Neuronal stem cell (in vitro differentiated cells): Measurements from ENCODE around the gene MCUR1.
"Not testable (repeated sequence)": the region's sequence is repeated elsewhere in the genome, so short reads cannot be mapped to it uniquely, and the experiment has no call there.

ENCODE experiments used
- DNase-seq: peaks from one replicate; pipeline ENCODE4 v3.0.0-alpha.2; 2013; ENCODE audit warnings: low spot score
- H2AFZ ChIP-seq: one replicate; pipeline ENCODE4 v1.6.1; 2013; ENCODE audit warnings: mild to moderate bottlenecking, low read length, inconsistent platforms
- H2AK5ac ChIP-seq: 2 replicates; pipeline ENCODE4 v1.6.1; 2013; ENCODE audit warnings: low read depth, mild to moderate bottlenecking, inconsistent platforms, low read length, moderate library complexity, mixed read lengths
- H2BK120ac ChIP-seq: 2 replicates; pipeline ENCODE4 v1.6.1; 2013; ENCODE audit warnings: low read depth, mild to moderate bottlenecking, inconsistent platforms, low read length, moderate library complexity, mixed read lengths
- H2BK12ac ChIP-seq: one replicate; pipeline ENCODE4 v1.6.1; 2013; ENCODE audit warnings: low read length, inconsistent platforms
- H2BK15ac ChIP-seq: 2 replicates; pipeline ENCODE4 v1.6.1; 2013; ENCODE audit warnings: mild to moderate bottlenecking, low read length, inconsistent platforms, mixed read lengths
- H2BK5ac ChIP-seq: one replicate; pipeline ENCODE4 v1.6.1; 2013; ENCODE audit warnings: inconsistent platforms, mild to moderate bottlenecking, low read length, moderate library complexity
- H3K14ac ChIP-seq: one replicate; pipeline ENCODE4 v1.6.1; 2013; ENCODE audit warnings: low read length, inconsistent platforms
- H3K18ac ChIP-seq: 2 replicates; pipeline ENCODE4 v1.6.1; 2013; ENCODE audit warnings: low read length, inconsistent platforms
- H3K23ac ChIP-seq: 2 replicates; pipeline ENCODE4 v1.6.1; 2013; ENCODE audit warnings: low read depth, mild to moderate bottlenecking, mixed read lengths, low read length, inconsistent platforms; ENCODE audit not compliant: poor library complexity
- H3K27ac ChIP-seq: replicated peaks from 3 replicates; pipeline ENCODE4 v1.5.1; 2013; ENCODE audit warnings: low read length, inconsistent platforms
- H3K27me3 ChIP-seq, 3 experiments: 2 replicates each; pipeline ENCODE4 v1.6.1; 2013; ENCODE audit warnings: low read length in 3 of 3, mild to moderate bottlenecking in 2 of 3, inconsistent platforms in 1 of 3, low read depth in 1 of 3, mixed read lengths in 1 of 3, moderate library complexity in 1 of 3; ENCODE audit not compliant: control insufficient read depth in 3 of 3, insufficient read depth in 3 of 3
- H3K36me3 ChIP-seq, 2 donors: replicated peaks in 1 of 2; 2 replicates each; pipeline ENCODE4 v1.6.1; 2013; ENCODE audit warnings: low read length in 2 of 2; ENCODE audit not compliant: control insufficient read depth in 2 of 2, insufficient read depth in 2 of 2
- H3K4ac ChIP-seq: 2 replicates; pipeline ENCODE4 v1.6.1; 2013; ENCODE audit warnings: inconsistent platforms, mild to moderate bottlenecking, low read length, moderate library complexity
- H3K4me1 ChIP-seq, 2 donors: 1 replicate in 1 of 2; 2 replicates in 1 of 2; pipeline ENCODE4 v1.6.1; 2013; ENCODE audit warnings: low read length in 2 of 2, low read depth in 1 of 2; ENCODE audit not compliant: control insufficient read depth in 2 of 2, insufficient read depth in 1 of 2
- H3K4me2 ChIP-seq: one replicate; pipeline ENCODE4 v1.6.1; 2013; ENCODE audit warnings: mild to moderate bottlenecking, low read length, inconsistent platforms; ENCODE audit not compliant: insufficient read depth, poor library complexity, severe bottlenecking
- H3K4me3 ChIP-seq, 2 donors: 2 replicates each; pipeline ENCODE4 v1.5.1; 2013; ENCODE audit warnings: low read length in 2 of 2, mild to moderate bottlenecking in 2 of 2, inconsistent platforms in 1 of 2, moderate library complexity in 1 of 2
- H3K79me1 ChIP-seq: one replicate; pipeline ENCODE4 v1.6.1; 2013; ENCODE audit warnings: low read depth, mild to moderate bottlenecking, inconsistent platforms, low read length, moderate library complexity
- H3K9ac ChIP-seq: one replicate; pipeline ENCODE4 v1.6.1; 2013; ENCODE audit warnings: mild to moderate bottlenecking, low read depth, low read length, inconsistent platforms; ENCODE audit not compliant: poor library complexity
- H3K9me3 ChIP-seq, 2 donors: replicated peaks in 1 of 2; 2 replicates each; pipeline versions ENCODE3 to v1.6.1; 2013; ENCODE audit warnings: low read length in 2 of 2, mild to moderate bottlenecking in 2 of 2, inconsistent platforms in 1 of 2, low read depth in 1 of 2, mixed read lengths in 1 of 2, moderate library complexity in 1 of 2; ENCODE audit not compliant: control insufficient read depth in 2 of 2, insufficient read depth in 1 of 2
- H4K8ac ChIP-seq: one replicate; pipeline ENCODE4 v1.6.1; 2013; ENCODE audit warnings: low read depth, mild to moderate bottlenecking, inconsistent platforms, low read length, moderate library complexity
- H4K91ac ChIP-seq: one replicate; pipeline ENCODE4 v1.6.1; 2013; ENCODE audit warnings: low read length, low read depth, mild to moderate bottlenecking, inconsistent platforms; ENCODE audit not compliant: poor library complexity
- WGBS, 2 donors: extraction: QIAGEN DNeasy Blood & Tissue Kit; methylation state at CpG; one replicate each; pipeline ENCODE4 v1.1.7; 2013; ENCODE audit warnings: missing lambda C conversion rate in 2 of 2, mixed read lengths in 1 of 2; ENCODE audit not compliant: insufficient read length in 2 of 2, insufficient replicate concordance in 1 of 2; ENCODE audit errors: extremely low coverage in 2 of 2; 5-methylcytosine and 5-hydroxymethylcytosine counted together

The MCUR1 gene

DNA sequence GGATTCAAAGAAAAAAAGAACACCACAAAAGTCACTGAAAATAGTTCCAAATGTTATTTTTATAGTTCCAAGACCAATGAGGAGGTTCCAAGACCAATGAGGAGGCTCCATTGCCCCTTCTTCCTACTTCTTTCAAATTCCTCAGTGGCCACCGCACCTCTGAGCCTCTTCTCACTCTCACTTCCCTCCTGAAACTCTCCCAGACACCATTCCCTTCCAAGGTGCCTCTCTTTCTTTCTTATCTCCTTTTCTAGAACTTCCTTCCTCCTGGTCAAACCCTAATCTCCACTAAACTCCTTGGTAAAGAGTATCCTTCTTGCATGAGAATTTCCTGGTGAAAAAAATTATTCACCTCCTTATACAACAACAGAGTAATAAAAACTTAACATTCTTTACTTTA lies 20.4 kb upstream of the MCUR1 start:
- H2BK15ac ChIP-seq, result no peak overlapping the region
- no peak overlapping the region for H2BK5ac ChIP-seq
- H3K79me1 ChIP-seq, result no peaks in the 10 kb centered on the region
- no peak overlapping the region for H2BK120ac ChIP-seq
- H3K18ac ChIP-seq, result no peak overlapping the region
- H3K9me3 ChIP-seq, result no peaks in the 10 kb centered on the region
- H3K36me3 ChIP-seq, result no peaks in the 10 kb centered on the region
- H2AK5ac ChIP-seq, result no peak overlapping the region
- no peak overlapping the region for H3K4me3 ChIP-seq
- H4K91ac ChIP-seq, result no peak overlapping the region
- DNase-seq, result no peak
- H3K4me2 ChIP-seq, result no peak overlapping the region
- no peak overlapping the region for H4K8ac ChIP-seq
- no peak overlapping the region for H3K14ac ChIP-seq
- peaks cover 0 to 2% (median 0%) of the 10 kb centered on the region in 3 experiments for H3K27me3 ChIP-seq
- H3K9ac ChIP-seq, result no peak overlapping the region
- no peak overlapping the region for H2BK12ac ChIP-seq
- no CpG with 5 or more reads among the region's 1 CpG for WGBS, 2 donors
- H2AFZ ChIP-seq, result no peak overlapping the region
- H3K4me1 ChIP-seq, result peaks cover 0 to 2% of the 10 kb centered on the region in 2 donors
- no peak overlapping the region for H3K23ac ChIP-seq
- no peak overlapping the region for H3K4ac ChIP-seq
- H3K27ac ChIP-seq, result no peak overlapping the region

DNA sequence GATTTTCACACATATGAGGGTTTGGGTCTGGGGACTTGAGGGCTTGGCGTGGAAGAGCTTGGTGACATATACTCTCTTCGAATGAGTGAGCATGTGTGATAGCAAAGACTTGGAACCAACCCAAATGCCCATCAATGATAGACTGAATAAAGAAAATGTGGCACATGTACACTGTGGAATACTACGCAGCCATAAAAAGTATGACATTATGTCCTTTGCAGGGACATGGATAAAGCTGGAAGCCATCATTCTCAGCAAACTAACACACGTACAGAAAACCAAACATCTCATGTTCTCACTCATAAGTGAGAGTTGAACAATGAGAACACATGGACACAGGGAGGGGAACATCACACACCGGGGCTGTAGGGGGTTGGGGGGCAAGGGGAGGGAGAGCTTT lies 19.7 kb upstream of the MCUR1 start:
- H3K14ac ChIP-seq, H3K4me2 ChIP-seq, H2BK15ac ChIP-seq, H3K23ac ChIP-seq, H3K79me1 ChIP-seq, H3K4me3 ChIP-seq, H3K4ac ChIP-seq, H4K8ac ChIP-seq, H3K27me3 ChIP-seq, H2AFZ ChIP-seq, H3K9me3 ChIP-seq, H3K18ac ChIP-seq, DNase-seq, H2BK5ac ChIP-seq, H3K36me3 ChIP-seq, H4K91ac ChIP-seq, H3K4me1 ChIP-seq, H3K9ac ChIP-seq, H2BK12ac ChIP-seq, H2BK120ac ChIP-seq, H2AK5ac ChIP-seq, H3K27ac ChIP-seq: not testable (repeated sequence)
- WGBS, 2 donors, result no CpG with 5 or more reads among the region's 5 CpGs

DNA sequence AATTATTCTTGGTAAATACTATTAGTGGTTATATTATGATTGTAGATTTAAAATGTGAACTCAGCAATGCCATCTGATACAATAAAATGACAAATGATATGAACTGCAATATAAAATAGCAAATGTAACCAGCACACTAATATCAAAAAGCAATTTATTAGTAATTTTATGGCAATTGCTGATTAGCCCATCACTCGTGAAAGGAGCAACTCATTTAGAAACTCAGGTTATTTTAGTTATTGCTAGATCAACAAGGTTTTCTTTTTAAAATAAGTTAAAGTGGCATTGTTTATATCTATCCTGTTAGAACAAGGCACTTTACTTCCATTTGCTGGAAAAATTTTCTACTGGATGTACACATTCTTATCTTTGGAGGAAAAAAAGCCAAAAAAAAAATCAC lies 18.4 kb upstream of the MCUR1 start:
- Histone ChIP-seq H3K36me3 (no peaks in the 10 kb centered on the region), H2BK5ac (no peak overlapping the region), H3K9me3 (peaks cover 0 to 3% of the 10 kb centered on the region in 2 donors), H2AFZ (no peak overlapping the region), H4K8ac (no peak overlapping the region), H2AK5ac (no peak overlapping the region), H3K4ac (no peak overlapping the region), H3K27ac (no peak overlapping the region), H4K91ac (no peak overlapping the region), H3K4me3 (no peak overlapping the region), H3K4me1 (peaks cover 0 to 2% of the 10 kb centered on the region in 2 donors), H3K14ac (no peak overlapping the region), H2BK15ac (no peak overlapping the region), H2BK12ac (no peak overlapping the region), H3K9ac (no peak overlapping the region), H3K27me3 (no peaks in the 10 kb centered on the region), H2BK120ac (no peak overlapping the region), H3K79me1 (no peaks in the 10 kb centered on the region), H3K18ac (no peak overlapping the region), H3K4me2 (no peak overlapping the region), H3K23ac (no peak overlapping the region)
- no CpG with 5 or more reads among the region's 1 CpG for WGBS, 2 donors
- DNase-seq, result no peak

DNA sequence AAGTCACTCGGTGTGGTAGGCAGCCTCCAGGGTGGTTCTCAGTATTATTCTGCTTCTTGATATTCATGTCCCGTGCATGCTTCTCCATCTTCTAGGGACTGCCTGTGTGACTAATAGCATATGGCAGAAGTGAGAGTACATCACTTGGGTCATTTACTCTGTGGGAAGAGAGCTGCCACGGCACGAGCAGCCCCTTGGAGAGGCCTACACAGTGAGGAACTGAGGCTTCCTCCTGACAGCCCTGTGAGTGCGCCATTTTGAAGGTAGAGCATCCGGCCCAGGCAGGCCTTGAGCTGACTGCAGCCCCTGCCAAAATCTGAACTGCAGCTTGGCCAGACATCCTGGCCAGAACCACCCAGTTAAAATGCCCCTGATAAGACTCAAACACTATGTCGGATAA lies 17.3 kb upstream of the MCUR1 start:
- no peak overlapping the region for H3K27ac ChIP-seq

More for the DNA sequence above, 17.3 kb upstream of the MCUR1 start:
- H3K79me1 ChIP-seq, result no peaks in the 10 kb centered on the region
- H2BK5ac ChIP-seq, result no peak overlapping the region
- no peak overlapping the region for H3K14ac ChIP-seq
- no peaks in the 10 kb centered on the region for H3K27me3 ChIP-seq
- H4K91ac ChIP-seq, result no peak overlapping the region
- no peak overlapping the region for H3K18ac ChIP-seq
- H3K4me3 ChIP-seq, result no peak overlapping the region
- H3K4me2 ChIP-seq, result no peak overlapping the region
- H4K8ac ChIP-seq, result no peak overlapping the region
- H3K4ac ChIP-seq, result no peak overlapping the region
- no CpG with 5 or more reads among the region's 7 CpGs for WGBS, 2 donors
- H3K36me3 ChIP-seq, result no peaks in the 10 kb centered on the region
- H2BK15ac ChIP-seq, result no peak overlapping the region
- no peak overlapping the region for H2BK120ac ChIP-seq
- no peak overlapping the region for H2AK5ac ChIP-seq
- peaks cover 0 to 3% of the 10 kb centered on the region in 2 donors for H3K9me3 ChIP-seq
- H3K4me1 ChIP-seq, result peaks cover 0 to 2% of the 10 kb centered on the region in 2 donors
- H3K9ac ChIP-seq, result no peak overlapping the region
- DNase-seq, result no peak
- H3K23ac ChIP-seq, result peak overlapping the region; percentile 34
- H2BK12ac ChIP-seq, result no peak overlapping the region
- no peak overlapping the region for H2AFZ ChIP-seq
